ENCODE data around the gene GAB1.

Gene GAB1

DNA sequence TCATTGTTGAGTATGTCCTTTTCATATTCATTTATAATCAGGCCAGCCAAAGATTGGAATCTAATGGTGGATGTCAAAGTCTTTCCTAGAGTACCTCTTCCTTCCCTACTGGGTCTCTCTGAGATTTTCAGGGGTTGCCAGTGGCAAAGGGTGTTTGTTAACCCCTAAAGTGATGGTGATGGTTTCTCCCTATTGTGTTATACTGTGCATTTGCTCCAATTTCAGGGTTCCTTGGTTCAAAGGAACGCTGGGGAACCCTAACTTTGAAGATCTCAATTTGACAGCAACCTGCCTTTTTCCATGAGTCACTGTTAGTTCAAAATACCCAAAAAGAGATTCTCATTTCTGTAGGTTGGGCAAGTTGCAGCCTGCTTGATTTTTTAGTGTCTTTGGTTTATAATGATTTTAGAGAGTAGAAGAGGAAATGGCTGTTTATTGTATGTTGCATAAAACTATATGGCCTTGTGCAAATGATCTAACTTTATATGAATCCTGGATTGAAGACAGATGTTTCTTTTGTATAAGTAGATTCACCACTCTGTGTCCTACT is 23.0 kb downstream of the GAB1 start:
- FAIRE-seq = no peak

DNA sequence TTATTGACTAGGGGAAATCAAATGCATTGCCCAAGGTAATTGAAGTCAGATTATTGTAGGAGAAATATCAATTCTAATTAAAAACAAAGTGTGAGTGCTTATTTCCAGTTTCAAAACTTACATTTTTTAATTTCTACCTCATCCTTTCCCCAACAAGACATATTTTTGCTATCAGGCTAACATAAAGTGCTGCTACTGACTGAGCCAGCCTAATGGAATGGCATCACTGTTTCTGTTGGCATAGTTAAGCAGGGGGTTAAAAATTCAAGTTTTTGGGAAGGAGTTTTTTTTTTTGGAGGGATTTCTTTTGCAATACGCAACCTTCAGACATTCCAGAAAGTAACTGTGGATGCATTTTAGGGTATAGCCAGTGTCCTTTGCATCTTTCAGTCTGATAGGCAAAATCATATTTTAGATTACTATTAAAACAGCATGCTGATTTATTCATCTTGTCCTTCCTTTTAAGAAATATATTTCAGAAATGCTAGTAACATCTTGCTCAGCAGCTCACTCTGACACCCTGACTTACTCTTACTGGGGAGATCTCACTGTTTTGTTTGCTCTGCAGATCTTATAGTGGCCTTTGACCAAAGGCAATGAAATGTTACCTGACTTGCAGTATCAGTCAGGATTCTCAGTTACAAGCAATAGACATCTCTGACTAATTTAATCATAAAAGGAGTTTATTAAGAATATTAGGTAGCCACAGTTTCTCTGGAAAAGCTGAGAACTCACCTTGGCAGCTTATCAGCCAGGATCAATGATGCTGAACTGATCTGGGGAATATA is 24.4 kb downstream of the GAB1 start:
- FAIRE-seq = no peak

DNA sequence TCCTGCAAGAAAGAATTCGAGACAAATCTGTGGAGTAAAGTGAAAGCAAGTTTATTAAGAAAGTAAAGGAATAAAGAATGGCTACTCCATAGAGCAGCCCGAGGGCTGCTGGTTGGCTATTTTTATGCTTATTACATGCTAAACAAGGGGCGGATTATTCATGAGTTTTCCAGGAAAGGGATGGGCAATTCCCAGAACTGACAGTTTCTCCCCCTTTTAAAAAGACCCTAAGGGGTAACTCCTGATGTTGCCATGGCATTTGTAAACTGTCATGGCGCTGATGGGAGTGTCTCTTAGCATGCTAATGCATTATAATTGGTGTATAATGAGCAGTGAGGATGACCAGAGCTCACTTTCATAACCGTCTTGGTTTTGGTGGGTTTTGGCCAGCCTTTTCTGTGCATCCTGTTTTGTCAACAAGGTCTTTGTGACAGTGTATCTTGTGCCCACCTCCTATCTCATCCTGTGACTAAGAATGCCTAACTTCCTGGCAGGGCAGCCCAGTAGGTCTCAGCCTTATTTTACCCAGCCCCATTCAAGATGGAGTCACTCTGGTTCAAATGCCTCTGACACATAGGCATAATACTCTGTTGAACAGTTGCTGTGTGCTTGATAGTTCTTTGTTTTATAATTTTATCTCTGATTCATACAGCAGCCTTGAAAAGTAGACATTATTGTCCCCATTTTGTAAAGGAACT is 25.8 kb downstream of the GAB1 start:
- no peak for FAIRE-seq

DNA sequence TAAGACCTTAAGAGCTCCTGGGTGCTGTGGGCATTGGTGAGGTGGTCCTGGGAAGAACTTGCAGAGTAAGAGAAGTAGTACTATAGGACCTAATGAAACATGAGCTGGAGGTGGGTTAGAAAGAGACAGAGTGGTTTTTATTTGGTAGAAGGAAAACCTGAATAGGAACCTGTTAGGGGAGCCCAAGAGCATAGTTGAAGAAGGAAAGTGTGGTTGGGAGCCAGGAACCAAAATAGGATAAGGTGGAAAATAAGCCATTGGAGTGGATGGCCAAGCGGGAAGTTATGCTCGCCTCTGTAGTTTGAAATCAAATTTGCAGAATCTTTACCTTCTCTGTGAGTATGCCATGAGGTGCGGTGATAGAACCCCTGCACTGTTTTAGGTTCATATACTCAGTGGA is 26.7 kb downstream of the GAB1 start:
- no peak for FAIRE-seq

DNA sequence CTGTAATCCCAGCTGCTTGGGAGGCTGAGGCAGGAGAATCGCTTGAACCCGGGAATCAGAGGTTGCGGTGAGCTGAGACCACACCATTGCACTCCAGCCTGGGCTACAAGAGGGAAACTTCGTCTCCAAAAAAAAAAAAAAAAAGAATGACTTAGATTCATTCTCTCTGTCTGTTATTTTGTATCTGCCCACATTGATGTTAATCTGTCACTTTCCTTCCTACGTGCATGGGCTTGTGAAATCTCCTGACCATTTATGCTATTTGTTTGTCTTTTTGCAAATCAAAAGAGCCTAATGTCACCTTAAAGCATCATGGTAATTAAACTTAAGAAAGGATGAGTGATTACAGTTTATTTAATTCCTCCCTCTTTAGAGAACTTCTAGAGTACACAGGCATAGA is 27.4 kb downstream of the GAB1 start:
- no peak for FAIRE-seq

DNA sequence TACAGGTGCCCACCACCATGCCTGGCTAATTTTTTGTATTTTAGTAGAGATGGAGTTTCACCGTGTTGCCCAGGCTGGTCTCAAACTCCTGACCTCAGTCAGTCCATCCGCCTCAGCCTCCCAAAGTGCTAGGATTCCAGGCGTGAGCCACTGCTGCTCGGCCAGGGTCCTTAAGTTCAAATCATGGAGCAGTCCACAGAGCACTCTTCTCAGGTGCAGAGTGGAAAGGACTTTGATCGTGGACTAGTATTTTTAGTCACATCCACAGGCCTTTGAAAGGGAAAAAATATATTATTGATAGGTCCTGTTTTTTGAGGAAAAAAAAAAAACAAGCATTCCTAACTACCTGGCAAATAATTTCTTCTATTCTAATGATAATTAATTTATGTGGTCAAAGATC is 31.2 kb downstream of the GAB1 start:
- FAIRE-seq = no peak

DNA sequence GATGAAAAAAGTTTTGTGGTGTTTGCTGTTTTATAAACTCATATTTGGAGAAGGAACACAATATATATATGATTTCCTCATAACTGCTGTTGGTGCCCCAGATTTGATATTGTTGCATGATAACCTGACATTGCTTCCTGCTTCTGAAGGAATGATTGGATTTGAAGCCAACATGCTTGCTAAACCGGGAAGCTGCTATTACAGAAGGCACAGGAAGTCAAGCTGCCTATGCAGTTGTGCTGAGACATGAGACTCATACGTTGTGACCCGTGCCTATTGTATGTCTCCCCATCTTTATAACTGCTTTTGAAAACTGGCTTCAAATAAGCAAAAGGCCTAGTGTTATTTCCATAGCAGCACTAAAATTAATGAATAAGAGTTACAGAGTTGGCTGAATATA is 32.9 kb downstream of the GAB1 start:
- no peak for FAIRE-seq

DNA sequence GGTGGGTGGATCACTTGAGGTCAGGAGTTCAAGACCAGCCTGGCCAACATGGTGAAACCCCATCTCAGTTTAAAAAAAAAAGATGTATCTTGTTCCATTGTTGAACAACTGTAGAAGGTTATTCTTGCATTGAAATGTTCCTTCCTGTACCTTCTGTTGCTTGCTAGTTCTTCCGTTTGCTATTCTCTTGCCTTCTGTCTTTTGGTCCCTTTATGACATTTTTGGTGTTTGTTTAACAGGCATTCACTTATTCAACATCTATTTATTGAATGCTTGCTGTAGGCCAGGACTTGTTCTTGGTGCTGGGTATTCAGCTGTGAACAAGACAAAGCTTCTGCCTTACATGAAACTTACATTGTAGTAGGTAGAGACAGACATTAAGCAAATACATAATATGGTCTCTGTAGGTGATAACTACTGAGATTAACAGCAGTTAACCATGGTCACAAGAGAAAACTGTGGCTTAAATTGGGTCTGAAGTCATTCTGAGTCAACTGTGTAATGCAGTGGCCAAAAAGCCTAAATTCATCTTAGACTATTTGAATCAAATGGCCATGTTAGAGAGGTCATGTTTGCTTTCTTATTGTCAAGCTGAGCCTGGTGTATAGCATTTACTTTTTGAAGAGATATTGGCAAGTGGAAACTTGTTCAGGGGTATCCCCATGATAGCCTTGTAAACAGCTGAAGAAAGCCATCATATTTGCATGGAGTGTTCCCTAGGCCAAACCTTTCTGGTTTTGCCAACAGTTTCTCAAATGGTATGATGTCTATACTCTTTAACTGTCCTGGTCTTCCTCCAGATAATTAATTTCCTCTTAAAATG is 35.6 kb downstream of the GAB1 start:
- no peak for FAIRE-seq

DNA sequence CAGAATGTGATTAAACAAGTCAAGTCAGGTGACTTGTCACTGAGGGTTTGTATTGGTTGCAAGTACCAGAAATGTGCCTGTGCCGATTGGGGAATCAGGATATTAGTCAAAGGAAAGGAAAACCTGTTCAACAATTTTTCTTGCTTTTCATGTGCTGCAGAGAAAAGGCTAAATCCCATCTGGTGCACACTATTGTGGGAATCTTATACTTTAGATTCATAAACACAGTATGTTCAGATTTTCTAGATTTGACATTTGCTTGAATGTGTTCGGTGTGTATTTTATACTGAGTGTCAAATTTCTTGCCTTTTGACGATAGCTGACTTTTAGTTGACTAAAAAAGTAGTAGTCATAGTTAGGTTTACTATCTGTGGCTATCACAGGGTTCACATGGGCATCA is 37.6 kb downstream of the GAB1 start:
- no peak for FAIRE-seq

DNA sequence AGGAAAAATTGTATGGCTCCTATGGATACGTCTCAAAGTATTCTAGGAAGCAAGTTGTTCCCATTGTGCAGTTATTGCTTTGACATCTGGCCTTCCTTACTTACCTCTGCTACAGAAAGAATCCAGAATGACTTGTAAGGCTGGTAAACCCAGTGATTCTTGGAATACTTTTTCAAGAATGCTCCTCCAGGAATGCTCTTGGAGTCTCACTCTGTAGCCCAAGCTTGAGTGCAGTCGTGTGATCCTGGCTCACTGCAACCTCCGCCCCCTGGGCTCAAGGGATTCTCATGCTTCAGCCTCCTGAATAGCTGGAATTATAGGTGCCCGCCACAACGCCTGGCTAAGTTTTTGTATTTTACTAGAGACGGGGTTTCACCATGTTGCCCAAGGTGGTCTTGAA is 38.1 kb downstream of the GAB1 start:
- FAIRE-seq = no peak

DNA sequence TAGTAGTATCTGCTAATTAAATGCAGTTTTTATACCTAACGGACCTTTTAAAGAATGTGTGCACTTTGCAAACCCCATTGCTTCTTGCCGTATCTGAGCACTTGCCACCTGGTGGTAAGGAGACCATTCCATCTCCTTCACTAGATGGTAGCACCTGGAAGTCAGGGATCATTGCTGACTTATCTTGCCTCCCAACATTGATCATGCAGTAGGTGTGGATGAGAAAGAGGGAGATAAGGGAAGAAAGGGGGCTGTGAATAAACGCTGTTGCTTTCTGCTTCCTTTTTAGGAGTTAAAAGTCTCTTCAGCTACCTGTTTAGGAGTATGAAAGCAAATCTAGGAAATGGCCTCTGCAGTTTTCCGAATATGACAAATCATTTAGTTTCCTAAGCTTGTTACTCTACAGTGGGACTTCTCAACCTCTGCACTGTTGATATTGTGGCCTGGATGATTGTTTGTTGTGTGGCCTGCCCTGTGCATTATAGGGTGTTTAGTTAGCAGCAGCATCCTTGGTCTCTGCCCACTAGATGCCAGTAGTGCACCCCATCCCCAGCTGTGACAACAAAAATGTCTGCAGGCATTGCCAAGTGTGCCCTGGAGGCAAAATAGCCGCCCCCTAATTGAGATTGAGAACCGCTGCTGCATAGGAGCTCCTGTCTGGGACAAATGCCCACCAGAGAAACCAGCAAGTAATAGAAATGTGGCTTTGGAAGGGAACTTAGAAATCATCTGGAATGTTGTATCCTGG is 38.8 kb downstream of the GAB1 start:
- FAIRE-seq = no peak

DNA sequence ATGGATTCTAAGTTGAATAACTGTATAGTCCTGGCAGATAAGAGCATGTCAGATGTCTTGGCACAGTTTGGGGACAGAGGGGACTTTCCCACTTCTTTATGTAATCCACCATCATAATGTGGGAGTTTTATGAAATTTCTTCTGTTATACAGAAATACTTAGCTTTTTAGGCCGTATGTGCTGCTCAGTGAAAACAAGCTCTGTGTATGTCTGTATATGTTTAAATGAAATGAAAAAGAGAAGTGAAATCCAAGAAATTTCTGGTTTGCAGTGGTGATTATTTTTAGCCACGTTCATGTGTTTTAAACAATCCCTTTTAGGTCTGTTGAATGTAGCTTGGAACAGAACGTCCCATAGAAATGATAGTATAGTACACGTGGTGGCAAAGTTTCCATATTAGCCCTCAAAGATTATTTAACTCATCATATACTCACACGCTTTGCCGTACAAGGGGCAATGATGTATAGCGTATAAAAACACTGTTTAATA is 41.0 kb downstream of the GAB1 start:
- FAIRE-seq = no peak

DNA sequence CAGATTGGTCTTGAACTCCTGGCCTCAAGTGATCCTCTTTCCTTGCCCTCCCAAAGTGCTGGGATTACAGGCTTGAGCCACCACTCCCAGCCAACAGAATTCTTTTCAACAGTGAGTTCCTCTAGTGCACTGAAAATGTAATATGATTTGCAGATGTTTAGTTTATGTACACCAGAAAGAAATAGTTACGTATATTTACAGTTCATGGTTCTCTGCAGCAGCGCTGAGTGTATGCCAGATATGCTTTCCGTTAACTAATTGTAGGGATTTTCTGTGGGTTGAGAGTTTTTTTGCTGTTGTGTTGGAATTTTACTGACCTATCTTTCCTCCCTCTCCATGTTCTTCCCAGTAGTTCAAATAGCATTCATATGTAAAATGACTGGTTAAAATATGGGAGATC is 44.0 kb downstream of the GAB1 start:
- FAIRE-seq = no peak

DNA sequence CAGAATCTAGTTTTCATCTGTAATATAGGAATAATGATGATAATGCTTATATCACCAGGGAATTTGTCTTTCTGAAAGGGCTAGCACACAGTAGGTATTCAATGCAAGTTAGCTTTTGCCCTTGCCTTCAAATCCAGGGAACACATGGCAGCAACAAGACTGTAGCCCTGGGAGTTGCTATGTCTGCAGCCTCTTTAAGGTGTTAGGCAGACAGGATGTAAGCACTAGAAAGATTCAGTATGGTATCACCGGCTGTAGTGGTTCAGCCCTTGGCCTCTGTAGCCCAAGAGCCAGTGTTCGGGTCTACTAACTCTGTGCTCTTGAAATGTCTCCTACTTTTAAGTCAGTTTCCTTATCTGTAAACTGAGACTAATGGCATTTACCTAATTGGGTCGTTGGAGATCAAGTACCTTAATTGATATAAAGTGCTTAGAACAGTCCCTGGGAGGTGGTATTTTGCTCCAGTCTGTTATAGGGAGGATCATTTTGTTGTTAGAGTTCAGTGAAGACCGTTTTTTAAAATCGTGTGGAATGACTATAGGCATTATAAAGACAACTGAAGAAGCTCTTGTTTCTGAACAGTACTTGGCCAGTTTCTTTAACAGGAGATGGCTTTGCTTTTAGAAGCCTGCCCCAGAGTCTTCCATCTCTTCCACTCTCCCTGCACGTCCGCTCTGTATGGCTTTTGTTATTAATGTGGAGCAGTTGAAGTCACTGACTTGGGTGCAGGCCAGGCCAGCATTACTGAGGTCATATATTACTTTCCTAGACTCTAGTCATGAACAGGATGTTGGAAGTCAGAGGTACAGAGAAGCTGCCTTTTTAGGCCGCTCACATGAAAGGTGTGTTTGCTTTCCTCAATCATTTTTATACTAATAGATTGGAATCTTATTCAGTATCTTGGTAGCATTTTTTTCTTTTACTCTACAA is 44.8 kb downstream of the GAB1 start:
- peak; percentile 96 for FAIRE-seq

DNA sequence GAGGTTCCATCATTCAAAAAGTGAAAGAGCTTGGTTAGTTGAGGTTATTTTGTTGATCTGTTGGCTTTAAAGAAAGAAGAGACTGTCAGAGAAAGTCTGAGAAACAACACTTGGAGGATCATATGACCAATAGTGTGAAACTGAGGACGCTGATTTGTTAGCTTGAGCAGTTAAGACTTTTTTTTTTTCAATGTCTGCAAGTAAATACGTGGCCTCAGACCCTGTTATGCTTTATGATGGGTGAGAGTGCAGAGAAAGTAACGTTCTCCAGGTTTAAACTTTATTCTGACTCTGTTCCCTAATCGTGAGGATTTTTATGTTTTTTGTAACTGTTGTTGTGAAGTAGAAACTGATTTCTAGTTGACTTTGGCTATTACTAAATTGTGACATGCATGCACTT is 45.9 kb downstream of the GAB1 start:
- FAIRE-seq = no peak

DNA sequence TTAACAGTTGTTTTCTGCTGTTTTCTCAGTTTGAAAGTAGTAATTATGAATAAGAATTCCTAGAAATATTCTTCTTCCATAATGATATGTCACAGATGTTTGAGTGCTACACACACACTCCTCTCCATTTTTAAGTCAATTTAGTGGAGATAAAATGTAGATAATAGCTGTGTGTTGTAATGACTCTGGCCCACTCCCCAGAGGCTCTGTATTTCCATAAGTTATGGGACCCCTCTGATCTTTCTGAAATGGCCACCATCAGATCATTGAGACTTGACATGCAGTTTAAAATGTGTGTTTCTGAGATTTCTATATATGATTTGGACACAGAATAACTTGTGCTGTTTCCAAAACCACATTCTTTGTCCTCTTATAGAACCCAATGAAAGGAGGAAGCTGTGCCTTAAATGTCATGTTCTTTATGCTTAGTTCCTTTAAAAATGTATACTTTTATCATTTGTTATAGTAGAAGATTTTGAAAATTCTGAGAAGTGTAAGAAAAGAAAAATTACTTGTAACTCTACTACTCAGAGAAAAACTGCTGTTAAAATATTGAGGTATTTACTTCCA is 46.4 kb downstream of the GAB1 start:
- no peak for FAIRE-seq

DNA sequence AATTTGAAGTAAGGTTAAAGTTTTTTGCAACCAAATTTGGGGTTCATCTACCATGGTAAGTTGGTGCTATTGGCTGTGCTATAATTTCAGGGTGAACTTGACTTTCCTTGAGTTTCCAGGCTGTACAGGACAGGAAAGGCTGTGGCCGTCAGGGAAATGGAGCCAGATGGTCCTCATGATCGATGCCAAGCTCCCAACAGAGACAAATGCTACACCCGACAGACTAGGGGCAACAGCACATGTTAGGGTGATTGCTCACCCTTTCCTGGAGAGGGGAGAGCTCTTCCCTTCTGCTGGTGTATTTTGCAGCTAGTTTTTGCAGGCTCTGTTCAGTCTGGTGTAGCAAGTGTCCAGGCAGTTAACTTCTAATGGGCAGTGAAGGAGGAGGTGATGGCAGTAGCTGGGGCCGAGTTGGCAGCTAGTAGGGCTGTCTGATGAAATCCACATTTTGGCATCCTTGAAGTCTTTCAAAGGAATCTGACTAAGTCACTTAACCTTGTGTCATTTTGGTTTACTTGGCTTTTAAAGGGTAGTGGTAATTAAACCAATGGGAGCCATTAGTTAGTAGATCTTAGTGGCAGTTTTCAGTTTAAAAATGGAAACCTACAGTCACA is 47.8 kb downstream of the GAB1 start:
- FAIRE-seq = no peak

DNA sequence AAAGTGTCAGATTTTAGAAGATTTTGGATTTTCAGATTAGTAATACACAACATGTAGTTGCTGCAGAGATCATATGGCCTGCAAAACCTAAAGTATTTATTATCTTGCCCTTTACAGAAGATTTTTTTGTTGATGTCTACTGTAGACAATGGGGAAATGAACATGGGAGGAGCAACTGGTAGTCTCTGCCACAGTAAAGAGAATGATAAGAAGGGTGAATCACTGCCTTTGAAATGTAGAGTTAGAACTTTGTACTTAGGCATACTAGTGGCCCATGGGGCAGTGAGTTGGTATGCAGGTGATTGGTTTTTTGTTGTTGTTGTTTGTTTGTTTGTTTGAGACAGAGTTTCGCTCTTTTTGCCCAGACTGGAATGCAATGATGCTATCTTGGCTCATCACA is 50.1 kb downstream of the GAB1 start:
- no peak for FAIRE-seq

DNA sequence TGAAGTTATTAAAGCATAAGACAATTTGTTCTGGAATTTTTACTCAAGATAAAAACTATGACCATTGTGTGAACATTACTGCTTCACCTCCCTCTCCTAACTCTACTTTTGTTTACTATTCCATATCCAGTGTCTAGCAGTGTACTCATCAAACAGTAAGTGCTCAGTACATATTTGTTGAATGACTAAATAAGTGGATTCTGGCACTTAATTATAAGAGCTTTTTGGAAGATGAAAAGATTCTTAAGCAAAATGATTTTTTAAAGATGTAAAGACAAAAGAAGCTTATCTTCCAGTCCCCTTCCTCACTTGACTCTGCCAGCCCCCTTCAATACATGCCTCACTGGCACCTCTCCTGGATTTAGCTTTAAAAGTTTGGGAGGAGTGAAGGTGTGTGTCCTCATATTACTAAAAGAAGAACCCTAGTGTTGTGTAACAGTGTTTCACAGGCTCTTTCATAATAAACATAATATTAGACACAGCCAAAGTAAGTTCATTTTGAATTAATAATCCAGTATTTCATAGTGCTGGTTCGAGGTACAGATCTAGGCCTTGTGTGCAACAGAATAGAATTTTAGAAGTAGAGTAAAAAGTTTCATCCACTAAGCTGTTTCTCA is 53.0 kb downstream of the GAB1 start:
- no peak for FAIRE-seq

DNA sequence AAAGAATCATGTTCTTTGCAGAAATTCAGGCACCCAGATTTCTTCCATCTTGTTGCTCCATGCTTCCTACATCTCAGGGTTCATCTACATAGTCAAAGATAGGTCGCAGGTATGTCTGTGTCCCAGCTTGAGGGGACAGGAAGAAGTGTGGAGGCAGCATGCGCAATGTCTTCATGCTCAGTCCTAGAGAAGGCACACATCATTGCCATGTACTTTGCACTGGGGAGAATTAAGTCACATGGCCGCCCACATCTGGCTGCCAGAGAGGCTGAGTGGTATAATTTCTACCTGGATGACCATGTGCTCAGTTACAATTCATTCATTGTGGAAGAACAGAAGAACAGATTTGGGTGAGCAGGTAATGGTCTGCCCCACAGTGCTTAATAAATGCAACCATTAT is 54.1 kb downstream of the GAB1 start:
- no peak for FAIRE-seq
